ENCODE results near the gene CAV3. TPM values are rescaled to one million over a fixed set of nuclear protein-coding genes. Genes with fewer than 3 reads are reported as not detected.

Gene CAV3
- total RNA-seq, 2 donors from 2014 or later: not detected

DNA sequence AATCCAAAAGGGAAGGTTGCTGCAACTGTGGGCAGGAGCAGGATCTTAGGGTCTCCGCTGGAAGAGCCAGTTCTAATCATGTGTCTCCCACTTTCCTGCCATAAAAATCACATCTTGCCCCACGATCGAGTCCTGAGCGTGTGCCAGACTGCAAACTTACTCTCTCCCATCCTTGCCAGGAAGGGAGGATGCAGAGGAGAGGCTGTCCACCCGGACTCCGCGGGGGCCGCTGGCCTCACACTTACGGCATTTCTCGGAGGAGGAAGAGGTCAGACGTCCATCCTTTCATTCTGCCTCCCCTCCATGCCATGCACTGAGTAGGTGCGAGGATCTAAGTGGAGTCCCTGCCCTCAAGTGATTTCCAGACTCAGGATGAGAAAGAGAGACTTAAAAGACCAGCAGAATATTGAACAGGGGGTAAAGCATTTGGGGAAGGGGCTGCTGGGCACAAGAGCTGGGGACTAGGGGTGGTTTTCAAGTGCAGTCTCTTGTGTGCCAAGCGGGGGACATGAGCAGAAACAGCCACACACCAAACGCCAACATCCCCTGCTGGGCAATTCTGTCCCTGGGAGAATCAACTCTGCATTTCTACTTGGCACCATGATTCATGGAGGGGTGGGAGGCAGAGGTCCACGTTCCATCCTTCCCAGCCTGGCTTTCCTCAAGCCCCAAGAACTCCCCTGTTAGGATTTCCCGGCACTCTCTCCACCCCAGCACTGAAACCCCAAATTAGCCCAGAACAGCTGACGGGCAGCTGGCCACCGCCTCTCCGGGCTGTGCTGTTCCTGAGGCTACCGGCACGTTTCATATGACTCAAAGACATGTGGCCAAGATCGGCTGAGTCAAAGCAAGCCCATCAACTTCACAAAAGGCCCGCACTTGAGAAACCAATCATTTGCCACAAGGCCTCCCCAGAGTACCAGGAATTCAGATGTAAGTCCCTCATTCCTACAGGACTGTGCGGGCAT is 24.2 kb downstream of the CAV3 start:
- DNase-seq: no peak
- ATAC-seq: no peak
- intact Hi-C loops (cut with DNase I, micrococcal nuclease): no loop called here

DNA sequence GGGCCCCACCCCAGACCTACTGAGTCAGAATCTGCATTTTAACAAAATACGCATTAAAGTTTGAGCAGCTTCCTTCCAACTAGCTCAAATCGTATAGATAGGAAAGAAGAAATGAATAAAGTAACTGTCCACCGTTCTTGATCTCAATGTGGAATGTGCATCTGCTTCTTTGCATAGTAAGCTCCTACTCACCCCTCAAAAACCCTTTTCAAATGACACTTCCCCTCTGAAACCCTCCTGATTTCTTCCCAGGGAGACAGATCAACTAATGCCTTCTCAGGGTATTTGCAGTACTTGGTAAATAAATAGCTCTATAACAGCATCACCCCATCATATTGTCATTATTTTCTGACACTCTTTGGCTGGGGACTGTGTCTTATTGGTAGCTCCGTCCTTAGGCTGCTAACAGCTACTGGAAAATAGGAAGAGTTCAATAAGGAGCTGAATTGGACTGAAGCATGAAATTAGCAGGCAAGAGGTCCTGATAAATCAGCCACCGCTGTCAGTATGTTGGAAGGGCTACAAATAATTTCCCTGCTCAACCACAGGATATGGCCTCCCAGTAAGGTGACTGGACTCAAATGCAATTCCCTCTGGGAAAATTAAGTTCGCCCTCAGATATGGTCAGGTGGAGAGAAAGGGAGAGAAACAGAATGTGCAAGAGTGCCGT is 25.6 kb downstream of the CAV3 start:
- ATAC-seq (no peak), DNase-seq (no peak)
- intact Hi-C loops (cut with DNase I, micrococcal nuclease): no loop called here

GRCh38 chr3:8760091-8760490 is 26.5 kb downstream of the CAV3 start:
- ATAC-seq: no peak
- intact Hi-C loops (cut with DNase I, micrococcal nuclease): no loop called here
- DNase-seq: no peak

DNA sequence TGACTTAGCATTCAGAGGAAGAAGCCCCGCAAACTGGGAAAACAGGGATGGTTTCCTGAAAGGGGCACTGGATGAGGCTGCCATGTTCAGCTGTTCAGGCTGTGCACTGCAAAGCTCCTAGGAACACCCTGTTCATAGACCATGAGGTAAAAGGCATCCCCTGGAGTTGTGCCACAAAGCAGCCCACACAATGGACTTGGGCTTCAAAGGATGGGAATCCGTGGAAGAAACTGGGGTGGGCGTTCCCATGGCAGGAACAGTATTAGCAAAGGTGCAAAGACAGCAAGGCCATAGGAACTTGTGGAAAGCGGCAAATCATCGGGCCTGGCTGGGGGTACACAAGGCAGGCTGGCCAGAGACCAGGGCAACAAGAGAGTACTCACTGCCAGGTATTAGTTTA is 26.9 kb downstream of the CAV3 start:
- DNase-seq (no peak), ATAC-seq (no peak)
- intact Hi-C loops (cut with DNase I, micrococcal nuclease): no loop called here

DNA sequence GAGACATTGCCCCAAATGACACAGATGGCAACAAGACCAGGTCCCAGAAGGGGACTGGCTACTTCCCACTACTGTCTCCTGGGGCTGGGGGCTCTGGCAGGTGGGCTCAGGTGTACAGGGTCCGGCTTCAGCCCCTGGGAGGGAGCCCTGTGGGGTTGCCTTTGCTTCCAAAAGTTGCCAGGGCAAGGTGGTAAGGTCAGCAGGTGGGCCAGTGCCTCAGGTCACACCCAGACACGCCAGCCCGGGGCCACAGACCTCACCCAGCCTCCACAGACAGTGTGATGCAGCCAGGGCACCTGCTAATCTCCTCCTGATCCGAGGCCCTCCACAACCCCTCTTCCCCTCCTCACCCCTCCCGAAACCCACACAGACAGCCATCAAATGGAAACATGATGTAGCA is 28.3 kb downstream of the CAV3 start:
- intact Hi-C loops (cut with DNase I, micrococcal nuclease): no loop called here
- ATAC-seq (no peak), DNase-seq (no peak)

- no peak for DNase-seq
These were observed 29.2 kb downstream of the CAV3 start for GRCh38 chr3:8762607-8763377.

GRCh38 chr3:8764528-8764927 is 30.9 kb downstream of the CAV3 start:
- intact Hi-C loops (cut with DNase I, micrococcal nuclease): no loop called here
- ATAC-seq (no peak), DNase-seq (no peak)

More at GRCh38 chr3:8762607-8763377, 29.2 kb downstream of the CAV3 start:
- intact Hi-C loops (cut with DNase I, micrococcal nuclease): no loop called here
- no peak for ATAC-seq

DNA sequence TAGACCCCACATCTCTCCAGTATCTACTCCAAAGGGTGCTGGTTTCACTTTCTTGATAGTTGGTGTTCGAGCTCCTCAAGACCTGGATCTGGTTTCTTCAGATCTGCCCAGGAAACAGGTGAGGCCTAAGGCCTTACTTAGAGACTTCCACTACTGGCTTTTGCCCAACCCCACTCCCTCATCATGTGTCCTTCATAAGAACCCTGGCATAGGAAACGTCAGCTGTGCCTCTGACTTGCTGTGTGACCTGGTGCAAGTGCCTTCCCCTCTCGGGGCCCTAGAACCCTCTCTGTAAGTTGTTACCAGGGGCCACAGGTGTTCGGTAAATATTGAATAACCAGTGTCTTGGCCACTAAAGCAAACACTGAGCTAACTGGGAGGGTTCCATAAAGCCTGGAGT is 31.9 kb downstream of the CAV3 start:
- DNase-seq (no peak), ATAC-seq (no peak)
- intact Hi-C loops (cut with DNase I, micrococcal nuclease): no loop called here

- ATAC-seq (no peak), DNase-seq (no peak)
- intact Hi-C loops (cut with DNase I, micrococcal nuclease): no loop called here
These were observed 32.5 kb downstream of the CAV3 start for GRCh38 chr3:8766148-8766547.

DNA sequence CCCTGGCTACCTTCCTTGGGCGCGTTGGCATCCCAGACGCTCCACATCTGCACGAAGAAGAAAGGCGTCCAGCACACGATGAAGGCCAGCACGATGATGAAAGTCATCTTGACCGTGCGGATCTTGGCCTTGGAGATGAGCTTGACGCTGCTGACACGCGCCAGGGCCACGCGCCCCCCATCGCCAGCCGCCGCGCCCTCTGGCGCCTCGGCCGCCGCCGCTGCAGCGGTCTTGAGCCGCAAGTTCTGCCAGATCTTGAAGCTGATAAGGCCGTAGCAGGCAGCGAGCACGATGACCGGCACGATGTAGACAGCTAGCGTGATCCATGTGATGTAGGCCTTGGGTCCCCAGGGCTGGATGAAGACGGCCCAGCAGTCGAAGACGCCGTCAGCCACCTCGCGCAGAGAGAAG is 33.7 kb downstream of the CAV3 start:
- no peak for ATAC-seq
- no peak for DNase-seq
- intact Hi-C loops (cut with DNase I, micrococcal nuclease): no loop called here

- ATAC-seq: peak; percentile 70
- peak in 1 of 2 donors; percentile 56 for DNase-seq
- intact Hi-C loops (cut with DNase I, micrococcal nuclease): no loop called here
These were observed 34.2 kb downstream of the CAV3 start for GRCh38 chr3:8767667-8768363.

- DNase-seq (no peak), ATAC-seq (peak; percentile 3)
- intact Hi-C loops (cut with DNase I, micrococcal nuclease): no loop called here
These were observed 34.9 kb downstream of the CAV3 start for GRCh38 chr3:8768364-8769087.

DNA sequence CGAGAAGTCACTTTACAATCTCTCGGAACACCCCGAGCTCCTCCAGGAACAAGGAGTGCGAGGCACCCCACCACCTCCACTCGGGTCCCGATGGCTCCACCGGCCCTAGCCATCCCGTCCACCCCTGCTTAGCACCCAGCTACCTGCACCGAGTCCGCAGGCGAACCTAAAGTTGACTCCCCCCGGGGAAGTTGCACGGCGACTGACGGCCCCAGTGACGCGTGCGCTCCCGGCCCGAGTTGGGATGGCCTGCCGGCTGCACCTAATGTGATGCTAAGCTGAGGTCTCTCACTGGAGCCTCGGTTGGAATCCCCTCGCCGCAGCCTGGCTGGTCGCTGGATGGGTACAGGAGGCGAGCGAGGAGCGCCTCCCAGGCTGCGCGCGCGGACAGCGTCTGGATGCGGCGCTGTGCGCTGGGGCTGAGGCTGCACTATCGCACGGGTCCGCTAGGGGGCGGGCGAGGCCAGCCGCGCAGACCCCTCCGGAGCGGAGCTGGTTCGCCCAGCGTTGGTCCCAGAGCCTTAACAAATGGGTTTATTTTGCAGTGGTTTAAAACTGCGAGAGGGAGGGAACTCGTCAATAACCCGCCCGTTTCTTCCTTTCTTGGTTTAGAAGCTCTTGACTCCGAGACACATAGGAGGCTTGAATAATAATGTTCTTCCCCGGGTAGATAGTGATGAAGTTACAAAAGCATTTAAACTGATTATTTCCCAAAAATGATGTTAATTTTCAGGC is 35.7 kb downstream of the CAV3 start, which contains the start of gene OXTR:
TSS of gene OXTR (minus strand) at position 526 of the 735 bp plus-strand sequence. CDS start 1,426 bp downstream, outside the sequence.
- DNase-seq (peak in 1 of 2 donors; percentile 53), ATAC-seq (peak; percentile 92)
- intact Hi-C loops (cut with DNase I, micrococcal nuclease): no loop called here

- DNase-seq: no peak
- ATAC-seq: no peak
- intact Hi-C loops (cut with DNase I, micrococcal nuclease): no loop called here
These were observed 40.4 kb downstream of the CAV3 start for GRCh38 chr3:8773941-8774542.

DNA sequence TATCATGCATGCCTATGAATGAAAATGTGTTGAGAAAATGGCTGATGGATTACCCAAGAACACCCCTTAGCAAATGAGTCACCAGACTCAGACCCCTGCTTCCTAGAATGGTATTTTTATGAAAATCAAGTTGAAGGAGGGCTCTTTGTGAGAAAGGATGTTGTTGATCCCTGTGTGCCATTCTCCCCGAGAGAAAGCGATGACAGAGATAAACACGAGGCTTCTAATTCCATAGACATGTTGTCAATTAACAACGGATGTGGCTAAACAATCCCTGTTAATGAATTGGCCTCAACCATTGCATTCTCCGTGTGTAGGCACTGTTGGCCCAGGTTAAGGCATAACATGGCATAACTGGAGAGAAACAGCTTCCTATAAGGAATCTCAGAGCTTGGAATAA is 41.6 kb downstream of the CAV3 start:
- ATAC-seq: no peak
- no peak for DNase-seq
- intact Hi-C loops (cut with DNase I, micrococcal nuclease): no loop called here

- no peak for ATAC-seq
- intact Hi-C loops (cut with DNase I, micrococcal nuclease): no loop called here
- DNase-seq: no peak
These were observed 42.0 kb downstream of the CAV3 start for GRCh38 chr3:8775602-8776001.

DNA sequence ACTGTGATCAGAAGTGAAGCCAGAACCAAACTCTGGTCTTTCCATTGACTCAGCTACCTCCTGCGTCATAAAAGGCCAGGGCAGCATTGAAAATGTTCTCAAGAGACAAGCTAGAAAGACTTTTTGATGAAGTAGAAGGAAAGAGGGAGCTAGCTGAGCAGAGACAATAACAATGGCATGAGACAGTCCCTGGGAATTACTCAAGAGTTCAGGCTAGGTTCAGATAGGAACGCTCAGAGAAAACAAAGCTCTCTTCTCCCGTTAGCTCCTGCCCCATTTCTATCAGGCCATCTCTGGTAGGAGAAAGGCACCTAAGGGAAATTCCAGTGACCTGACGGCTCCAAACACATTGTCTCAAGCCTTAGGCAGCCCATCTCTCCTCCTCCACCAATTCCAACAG is 42.8 kb downstream of the CAV3 start:
- intact Hi-C loops (cut with DNase I, micrococcal nuclease): no loop called here
- no peak for ATAC-seq
- no peak for DNase-seq
